Measurements from ENCODE around the gene PRKCA.

The PRKCA gene

DNA sequence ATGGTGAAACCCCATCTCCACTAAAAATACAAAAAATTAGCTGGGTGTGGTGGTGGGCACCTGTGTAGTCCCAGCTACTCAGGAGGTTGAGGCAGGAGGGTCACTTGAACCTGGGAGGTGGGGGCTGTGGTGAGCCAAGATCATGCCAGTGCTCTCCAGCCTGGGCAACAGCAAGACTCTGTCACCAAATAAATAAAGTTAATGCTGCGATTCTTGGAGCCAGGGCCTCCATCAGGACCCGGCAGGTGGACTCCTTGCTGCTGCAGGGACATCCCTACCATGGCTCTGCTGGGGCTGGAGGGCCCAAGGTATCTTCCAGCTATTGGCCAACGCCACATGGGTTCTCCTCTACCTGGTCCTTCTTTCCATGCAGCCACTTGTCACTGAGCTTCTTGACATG, 450.0 kb downstream of the PRKCA start:
- no peak for TF ChIP-seq CTCF (IDR thresholded peaks at IDR 0.05; ENCODE audit: low read length, missing control alignments)
- H3K4me3 ChIP-seq (replicated peaks; ENCODE audit: low read depth, low read length) = no peak overlapping the region
- no peak for DNase-seq (ENCODE audit: low read depth)

DNA sequence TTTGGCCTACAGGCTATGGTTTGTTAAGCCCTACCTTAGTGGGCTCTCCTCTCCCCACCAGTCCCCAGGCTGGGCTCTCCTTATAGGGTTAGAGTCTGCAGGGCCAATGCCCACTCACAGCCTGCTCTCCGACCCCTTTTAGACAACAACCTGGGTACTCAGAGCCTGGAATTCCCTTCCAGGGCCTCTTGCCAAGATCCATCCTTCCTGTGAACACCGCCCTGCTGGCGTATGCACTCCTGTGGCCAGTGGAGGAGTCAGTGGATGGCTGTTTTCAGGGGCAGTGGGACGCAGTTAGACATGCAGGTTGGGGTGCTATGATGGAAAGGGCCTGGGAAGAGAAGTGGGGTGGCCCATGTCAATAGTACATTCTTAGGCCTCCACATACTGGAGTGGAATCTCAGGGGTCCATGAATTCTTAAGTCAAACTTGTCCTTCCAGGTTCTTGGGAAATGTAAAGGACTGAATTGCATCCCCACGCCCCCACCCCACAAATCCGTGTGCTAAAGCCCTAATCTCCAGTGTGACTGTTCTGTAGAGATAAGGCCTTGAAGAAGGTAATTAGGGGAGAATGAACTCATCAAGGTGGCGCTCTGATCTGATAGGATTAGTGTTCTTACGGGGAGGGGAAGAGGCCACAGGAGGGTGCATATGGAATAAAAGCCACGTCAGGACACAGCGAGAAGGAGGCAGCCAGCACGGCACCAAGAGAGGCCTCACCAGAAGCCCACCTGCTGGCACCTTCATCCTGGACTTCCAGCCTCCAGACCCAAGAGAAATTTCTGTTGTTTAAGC, 450.9 kb downstream of the PRKCA start:
- no peak for DNase-seq (ENCODE audit: low read depth)
- no peak for TF ChIP-seq CTCF (IDR thresholded peaks at IDR 0.05; ENCODE audit: low read length, missing control alignments)
- no peak overlapping the region for H3K4me3 ChIP-seq (replicated peaks; ENCODE audit: low read depth, low read length)

GRCh38 chr17:66755101-66755943, 452.9 kb downstream of the PRKCA start:
- no peak for DNase-seq (ENCODE audit: low read depth)
- no peak overlapping the region for H3K4me3 ChIP-seq (replicated peaks; ENCODE audit: low read depth, low read length)
- no peak for TF ChIP-seq CTCF (IDR thresholded peaks at IDR 0.05; ENCODE audit: low read length, missing control alignments)

- no peak for DNase-seq (ENCODE audit: low read depth)
- TF ChIP-seq CTCF (IDR thresholded peaks at IDR 0.05; ENCODE audit: low read length, missing control alignments) = no peak
- no peak overlapping the region for H3K4me3 ChIP-seq (replicated peaks; ENCODE audit: low read depth, low read length)
Measured at GRCh38 chr17:66755944-66756290, 453.5 kb downstream of the PRKCA start.

- no peak for DNase-seq (ENCODE audit: low read depth)
- no peak for TF ChIP-seq CTCF (IDR thresholded peaks at IDR 0.05; ENCODE audit: low read length, missing control alignments)
Measured at GRCh38 chr17:66760324-66760723, 457.9 kb downstream of the PRKCA start.

DNA sequence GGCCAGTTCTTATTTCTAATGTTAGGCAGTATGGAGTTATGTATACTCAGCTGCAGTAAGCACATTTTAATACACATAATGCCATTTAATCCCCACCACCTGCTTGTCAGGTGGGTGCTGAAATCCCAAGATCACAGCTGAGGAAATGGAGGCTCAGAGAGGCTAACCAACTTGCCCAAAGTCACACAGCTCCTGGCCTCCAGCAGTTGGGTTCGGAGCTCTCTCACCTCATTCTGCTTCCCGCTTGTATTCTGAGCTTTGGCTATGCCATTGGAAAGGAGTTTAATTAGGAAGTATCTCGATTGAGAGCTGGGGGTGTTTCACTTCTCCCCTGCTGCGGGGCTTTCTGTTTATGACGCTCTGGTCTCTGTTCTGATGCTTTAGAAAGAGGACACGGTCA, 459.9 kb downstream of the PRKCA start:
- H3K4me3 ChIP-seq (replicated peaks; ENCODE audit: low read depth, low read length) = no peak overlapping the region
- no peak for TF ChIP-seq CTCF (IDR thresholded peaks at IDR 0.05; ENCODE audit: low read length, missing control alignments)
- no peak for DNase-seq (ENCODE audit: low read depth)

More at GRCh38 chr17:66760324-66760723, 457.9 kb downstream of the PRKCA start:
- H3K4me3 ChIP-seq (replicated peaks; ENCODE audit: low read depth, low read length) = no peak overlapping the region
